NOMO-1 treated with dmso at 0.1 percent for 144 hours (cell line): ENCODE results near the gene NOTCH4.
"Not testable (repeated sequence)": the region's sequence is repeated elsewhere in the genome, so short reads cannot be mapped to it uniquely, and the experiment has no call there.

Source experiments
- DNase-seq: peaks from one replicate; lab custom pipeline; 2025; ENCODE audit not compliant: unreplicated experiment; lab: John Stamatoyannopoulos, UW

Gene NOTCH4

GRCh38 chr6:32194825-32195651, 28.8 kb downstream of the NOTCH4 start:
- DNase-seq = peak; percentile 26

DNA sequence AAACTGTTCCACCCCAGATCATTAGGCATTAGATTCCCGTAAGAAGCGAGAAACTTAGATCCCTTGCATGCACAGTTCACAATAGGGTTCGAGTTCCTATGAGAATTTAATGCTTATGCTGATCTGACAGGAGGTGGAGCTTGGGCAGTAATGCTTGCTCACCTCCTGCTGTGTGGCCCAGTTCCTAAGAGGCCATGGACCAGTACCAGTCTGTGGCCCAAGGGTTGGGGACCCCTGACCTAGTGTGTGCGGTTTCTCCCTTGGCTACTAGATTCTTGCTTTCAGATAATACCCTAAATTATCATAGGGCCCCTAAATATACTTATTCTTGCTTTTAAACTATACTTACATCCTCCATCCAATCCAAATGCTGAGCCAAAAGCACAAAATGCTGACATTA, 29.5 kb downstream of the NOTCH4 start:
- no peak for DNase-seq

GRCh38 chr6:32193096-32193495, 30.8 kb downstream of the NOTCH4 start:
- DNase-seq = not testable (repeated sequence)

DNA sequence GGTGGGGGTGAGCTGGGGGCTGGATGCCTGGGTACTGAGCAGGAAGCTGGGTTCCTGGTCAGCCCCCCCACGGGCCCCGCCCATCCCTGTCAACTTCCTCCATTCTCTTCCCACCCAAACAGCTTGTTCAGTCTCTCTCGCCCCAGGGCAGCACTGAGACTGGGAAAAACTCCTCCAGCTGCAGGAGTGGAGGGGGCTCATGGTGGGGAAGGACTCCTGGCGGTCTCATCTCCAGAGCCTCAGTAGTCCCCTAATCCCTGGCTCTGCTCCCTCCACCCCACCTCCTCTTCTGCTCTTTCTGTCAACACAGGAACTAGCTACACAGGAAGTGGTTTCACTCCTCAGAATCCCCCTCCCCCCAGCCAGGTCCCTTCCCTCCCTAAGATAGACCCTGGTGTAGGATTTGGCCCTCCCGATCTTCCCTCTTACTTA, 31.2 kb downstream of the NOTCH4 start, which contains the start of gene GPSM3:
Gene GPSM3 (minus strand): TSS at position 36 of the 432 bp plus-strand sequence. CDS start 130 bp downstream, outside the sequence.
- peak; percentile 69 for DNase-seq

GRCh38 chr6:32191696-32192607, 31.9 kb downstream of the NOTCH4 start:
- DNase-seq = no peak

GRCh38 chr6:32190911-32191677, 32.8 kb downstream of the NOTCH4 start:
- DNase-seq = no peak

GRCh38 chr6:32190054-32190851, 33.6 kb downstream of the NOTCH4 start, which contains the start of gene PBX2:
Gene PBX2 (minus strand): TSS chr6:32190202. CDS start chr6:32189915, 287 bp downstream.
- peak; percentile 94 for DNase-seq

DNA sequence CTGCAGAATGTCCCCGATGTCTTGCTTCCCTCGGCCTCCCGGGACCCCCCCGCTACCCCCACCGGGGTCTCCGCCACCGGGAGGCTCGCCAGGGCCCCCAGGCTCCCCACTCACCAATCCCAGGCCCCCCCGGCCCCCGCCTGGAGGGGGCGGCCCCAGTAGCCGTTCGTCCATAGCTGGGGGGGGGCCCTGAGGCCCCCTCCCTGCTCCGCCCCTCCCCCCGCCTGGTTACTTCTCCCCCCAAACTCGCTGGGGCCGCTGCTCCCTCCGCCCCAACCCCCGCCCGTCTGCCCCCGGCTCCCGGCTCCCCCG, 34.2 kb downstream of the NOTCH4 start:
- DNase-seq = no peak

DNA sequence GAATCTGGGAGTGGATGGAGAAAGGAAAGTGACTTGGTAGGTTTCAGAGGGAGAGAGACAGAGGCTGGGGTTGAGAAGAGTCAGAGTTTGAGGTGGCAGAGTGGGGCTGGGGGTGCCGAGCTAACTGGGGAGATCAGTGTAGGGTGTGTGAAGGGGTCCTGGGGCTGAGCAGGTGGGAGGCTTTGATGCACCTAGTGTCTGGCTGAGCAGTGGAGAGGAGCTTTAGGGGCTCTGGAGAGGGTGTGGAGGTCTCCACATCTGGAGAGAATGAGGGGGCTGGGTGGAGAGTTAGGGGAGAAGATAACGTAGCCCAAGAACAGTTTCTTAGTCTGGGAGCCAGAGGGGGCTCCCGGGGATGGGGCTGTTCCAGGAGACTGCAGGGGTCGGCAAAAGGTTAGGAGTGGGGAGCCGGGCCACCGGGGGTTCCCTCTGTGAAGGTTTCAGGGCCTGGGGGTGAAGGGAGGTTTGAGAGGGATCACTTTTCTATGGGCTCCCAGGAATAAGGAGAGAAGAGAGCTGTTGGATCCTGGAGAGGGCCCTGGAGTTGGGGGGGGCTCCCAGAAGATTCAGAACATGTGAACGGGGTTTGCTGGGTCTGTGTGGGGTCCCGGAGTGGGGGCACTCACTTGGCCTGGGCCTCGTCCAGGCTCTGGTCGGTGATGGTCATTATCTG, 34.7 kb downstream of the NOTCH4 start:
- DNase-seq = no peak

DNA sequence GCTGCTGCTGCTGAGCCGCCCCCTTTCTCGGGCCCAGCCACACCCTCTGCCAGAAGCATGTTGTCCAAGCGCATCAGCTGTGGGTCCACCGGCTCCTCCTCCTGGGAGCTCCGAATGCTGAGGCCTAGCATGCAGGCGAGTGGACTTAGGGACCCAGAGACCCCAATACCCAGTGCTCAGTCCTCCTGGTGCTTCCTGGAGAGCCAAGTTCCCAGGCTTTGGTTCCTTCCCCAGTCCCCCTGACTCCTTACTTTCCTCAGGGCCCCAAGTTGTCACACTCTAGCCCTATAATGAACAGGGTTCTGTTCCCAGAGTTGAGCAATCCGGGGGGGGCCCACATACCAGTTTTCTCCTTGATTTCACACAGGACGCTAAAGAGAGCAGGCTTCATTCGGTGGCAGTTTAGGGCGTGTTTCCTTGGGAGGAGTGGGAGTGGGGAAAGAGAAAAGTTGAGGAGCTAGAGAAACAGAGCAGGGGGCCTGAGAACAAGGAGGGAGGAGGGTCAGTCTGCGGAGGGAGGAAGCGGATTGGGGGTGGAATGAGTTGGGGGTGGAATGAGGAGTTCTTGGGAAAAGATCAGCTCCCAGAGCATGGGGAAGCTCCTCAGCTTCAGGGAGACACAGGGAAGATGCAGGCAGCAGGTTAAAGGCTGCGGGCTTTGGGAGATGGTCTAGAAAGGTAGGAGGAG, 35.3 kb downstream of the NOTCH4 start:
- no peak for DNase-seq

GRCh38 chr6:32187725-32188380, 36.0 kb downstream of the NOTCH4 start:
- DNase-seq = not testable (repeated sequence)

GRCh38 chr6:32187009-32187709, 36.7 kb downstream of the NOTCH4 start:
- no peak for DNase-seq

DNA sequence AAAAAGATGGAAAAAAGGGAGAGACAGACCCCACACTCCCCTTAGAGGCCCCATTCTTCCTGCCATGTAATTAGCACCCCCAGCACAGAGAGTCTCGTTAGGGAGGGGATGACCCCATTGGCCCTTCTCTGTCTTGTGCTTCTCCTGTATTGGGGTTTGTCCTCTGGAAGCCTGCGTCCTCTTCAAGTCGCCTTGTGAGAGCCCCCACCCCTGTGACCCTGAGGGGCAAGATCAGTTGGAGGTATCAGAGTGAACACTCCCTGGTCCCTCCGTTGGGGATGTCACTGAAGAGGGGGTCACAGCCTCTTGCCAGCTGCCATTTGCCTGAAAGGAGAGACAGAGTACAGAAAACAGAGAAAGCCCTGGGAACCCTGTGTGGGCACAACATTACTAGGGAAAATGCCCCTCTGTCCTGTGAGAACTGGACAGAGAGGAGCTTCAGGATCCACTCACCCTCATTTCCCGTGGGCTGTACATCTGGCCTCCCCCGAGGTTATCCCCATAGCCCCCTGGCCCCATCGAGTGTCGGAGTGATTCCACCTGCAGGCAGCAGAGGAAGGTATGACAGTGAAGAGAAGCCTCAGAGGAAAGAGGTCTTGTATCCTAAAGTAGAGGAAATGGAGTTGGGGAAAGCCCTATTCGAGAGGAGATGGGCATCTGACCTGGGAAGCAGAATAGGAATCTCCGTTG, 37.6 kb downstream of the NOTCH4 start:
- not testable (repeated sequence) for DNase-seq

DNA sequence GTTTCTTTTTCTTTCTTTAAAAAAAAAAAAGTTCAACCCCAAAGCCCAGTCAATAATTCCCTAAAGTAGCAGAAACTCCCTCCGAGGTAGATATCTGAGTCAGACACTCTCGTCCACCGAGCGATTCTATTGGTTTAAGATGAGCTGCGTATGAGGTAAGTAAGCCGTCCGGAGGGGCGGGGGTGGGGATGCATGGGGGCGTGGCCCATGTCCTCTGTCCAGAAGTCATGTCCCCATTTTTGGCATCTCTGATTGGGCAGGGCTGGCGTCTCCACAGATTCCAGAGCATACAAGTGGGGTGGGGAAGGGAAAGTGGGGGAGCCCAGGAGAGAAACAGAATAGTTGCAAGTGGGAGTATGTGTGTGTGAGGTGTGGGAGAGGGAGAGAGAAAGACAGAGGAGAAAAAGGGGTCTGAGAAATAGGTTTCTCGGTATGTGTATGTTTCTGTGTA, 38.2 kb downstream of the NOTCH4 start:
- not testable (repeated sequence) for DNase-seq

DNA sequence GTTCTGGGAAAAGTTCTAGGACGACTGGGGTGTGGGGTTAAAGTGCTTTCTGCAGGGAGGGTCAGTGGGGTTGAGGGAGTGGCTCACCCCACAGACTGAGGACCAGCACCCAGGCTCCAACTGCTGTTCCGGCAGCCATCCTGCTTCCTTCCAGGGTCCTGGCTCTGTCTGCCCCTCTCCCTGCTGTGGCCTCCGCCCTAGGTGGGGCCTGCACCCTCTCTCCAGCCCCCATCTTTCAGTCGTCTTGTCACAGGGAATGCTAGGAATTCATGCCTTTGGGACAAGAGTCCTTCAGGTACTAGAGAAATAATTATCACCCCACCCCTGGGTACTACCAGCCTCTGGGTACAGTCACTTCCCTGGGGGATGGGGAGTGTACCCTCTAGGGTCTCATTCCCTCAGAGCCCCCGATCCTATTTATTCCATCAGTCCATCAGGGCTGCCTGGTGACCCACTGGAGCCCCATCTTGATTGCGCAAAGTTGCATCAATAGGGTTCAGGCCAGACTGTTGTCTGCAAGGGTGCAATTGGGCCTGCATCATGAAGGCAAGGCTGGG, 39.7 kb downstream of the NOTCH4 start, which contains the start of gene AGER:
Gene AGER (minus strand): TSS at position 170 of the 557 bp plus-strand sequence. CDS start 31 bp downstream, at position 139.
- no peak for DNase-seq

DNA sequence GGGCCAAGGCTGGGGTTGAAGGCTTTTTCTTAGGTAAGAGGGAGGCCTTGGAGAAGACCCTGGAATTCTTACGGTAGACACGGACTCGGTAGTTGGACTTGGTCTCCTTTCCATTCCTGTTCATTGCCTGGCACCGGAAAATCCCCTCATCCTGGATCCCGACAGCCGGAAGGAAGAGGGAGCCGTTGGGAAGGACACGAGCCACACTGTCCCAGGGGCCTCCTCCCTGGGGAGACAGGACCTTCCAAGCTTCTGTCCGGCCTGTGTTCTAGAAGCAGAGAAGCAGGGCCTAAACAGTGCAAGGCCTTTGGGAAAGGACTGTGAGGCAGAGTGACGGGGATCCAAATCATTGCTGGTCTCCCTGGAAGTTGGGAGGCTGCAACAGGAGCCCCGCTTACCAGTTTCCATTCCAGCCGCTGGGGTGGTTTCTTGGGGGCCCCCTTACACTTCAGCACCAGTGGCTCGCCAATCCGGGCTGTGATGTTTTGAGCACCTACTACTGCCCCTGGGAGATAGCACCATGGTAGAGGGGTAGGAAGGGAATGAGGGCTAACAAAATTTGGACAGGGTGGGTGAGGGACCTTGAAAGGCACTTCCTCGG, 40.3 kb downstream of the NOTCH4 start:
- no peak for DNase-seq
